ENCODE data around the gene HDHD3.
"Not testable (repeated sequence)": the region's sequence is repeated elsewhere in the genome, so short reads cannot be mapped to it uniquely, and the experiment has no call there.

Gene HDHD3

GRCh38 chr9:113388833-113389232 lies 12.0 kb upstream of the HDHD3 start:
- no peak for DNase-seq

GRCh38 chr9:113387560-113388230 lies 10.9 kb upstream of the HDHD3 start:
- no peak for DNase-seq

GRCh38 chr9:113386571-113387393 lies 10.0 kb upstream of the HDHD3 start:
- DNase-seq = no peak

GRCh38 chr9:113381909-113382411 lies 5.2 kb upstream of the HDHD3 start:
- DNase-seq = no peak

- not testable (repeated sequence) for DNase-seq
These were observed 4.7 kb upstream of the HDHD3 start for GRCh38 chr9:113381441-113381840.

GRCh38 chr9:113380869-113381378 lies 4.1 kb upstream of the HDHD3 start:
- no peak for DNase-seq

- DNase-seq = not testable (repeated sequence)
These were observed 3.0 kb upstream of the HDHD3 start for GRCh38 chr9:113379829-113380210.

- DNase-seq = not testable (repeated sequence)
These were observed 2.5 kb upstream of the HDHD3 start for GRCh38 chr9:113379094-113379828.

GRCh38 chr9:113375057-113376023 lies 1.4 kb downstream of the HDHD3 start:
- no peak for DNase-seq

GRCh38 chr9:113373676-113374392 lies 3.0 kb downstream of the HDHD3 start:
- no peak for DNase-seq

- no peak for DNase-seq
These were observed 3.5 kb downstream of the HDHD3 start for GRCh38 chr9:113373256-113373655.

- no peak for DNase-seq
These were observed 4.7 kb downstream of the HDHD3 start for GRCh38 chr9:113372059-113372458.

GRCh38 chr9:113370806-113371325 lies 5.9 kb downstream of the HDHD3 start:
- DNase-seq = no peak

GRCh38 chr9:113369855-113370140 lies 7.0 kb downstream of the HDHD3 start:
- DNase-seq = no peak

GRCh38 chr9:113368982-113369854 lies 7.6 kb downstream of the HDHD3 start:
- DNase-seq = no peak

- no peak for DNase-seq
These were observed 8.3 kb downstream of the HDHD3 start for GRCh38 chr9:113368348-113368981.

- not testable (repeated sequence) for DNase-seq
These were observed 11.1 kb downstream of the HDHD3 start for GRCh38 chr9:113365652-113366051.

- no peak for DNase-seq
These were observed 11.8 kb downstream of the HDHD3 start for GRCh38 chr9:113364951-113365350.

- no peak for DNase-seq
These were observed 13.4 kb downstream of the HDHD3 start for GRCh38 chr9:113363336-113363735.
